Endothelial cell (in vitro differentiated cells): ENCODE measurements around the gene TNFAIP8L3. TPM values are rescaled to one million over a fixed set of nuclear protein-coding genes. Genes with fewer than 3 reads are reported as not detected.
A peak's percentile ranks its signal among the peaks of the same experiment; 100 is the strongest.

Source experiments
- DNase-seq: peaks from one replicate; pipeline ENCODE4 v3.0.0; 2021; ENCODE audit warnings: low spot score
- H3K27ac Mint-ChIP-seq: one replicate; pipeline ENCODE4 v1.8.0; 2021; ENCODE audit warnings: mixed read lengths, inconsistent platforms; ENCODE audit not compliant: unreplicated experiment
- H3K27me3 Mint-ChIP-seq: one replicate; pipeline ENCODE4 v1.8.0; 2021; ENCODE audit warnings: mild to moderate bottlenecking, moderate library complexity, mixed read lengths, inconsistent platforms; ENCODE audit not compliant: unreplicated experiment
- H3K36me3 Mint-ChIP-seq: one replicate; pipeline ENCODE4 v1.8.0; 2021; ENCODE audit warnings: mild to moderate bottlenecking, low read depth, mixed read lengths, inconsistent platforms; ENCODE audit not compliant: unreplicated experiment
- H3K4me1 Mint-ChIP-seq: one replicate; pipeline ENCODE4 v1.8.0; 2021; ENCODE audit warnings: mild to moderate bottlenecking, mixed read lengths, inconsistent platforms; ENCODE audit not compliant: unreplicated experiment
- H3K4me3 Mint-ChIP-seq: one replicate; pipeline ENCODE4 v1.8.0; 2021; ENCODE audit warnings: mild to moderate bottlenecking, mixed read lengths, inconsistent platforms; ENCODE audit not compliant: unreplicated experiment
- H3K9me3 Mint-ChIP-seq: one replicate; pipeline ENCODE4 v1.8.0; 2021; ENCODE audit warnings: mixed read lengths, inconsistent platforms; ENCODE audit not compliant: unreplicated experiment
- CTCF ChIP-seq: fragments of 200-600 bp; sonication (generic); IDR thresholded peaks from one replicate; pipeline ENCODE4 v1.5.0; 2021; ENCODE audit warnings: antibody characterized with exemption; ENCODE audit not compliant: unreplicated experiment
- total RNA-seq: library from RNA; stranded (reverse); fragmentation: NEBNext Ultra II Directional; extraction: Animal tissue kit (Norgen Biotek cat#: 25700); gene quantifications from one replicate; pipeline ENCODE4 v1.2.1, GENCODE V29; 2021; ENCODE audit not compliant: unreplicated experiment

TNFAIP8L3 gene
- total RNA-seq, 1 donor from 2014 or later: 0.77 TPM

- no peaks in the 10 kb centered on the region for H3K36me3 Mint-ChIP-seq
- no peaks in the 10 kb centered on the region for H3K9me3 Mint-ChIP-seq
- no peak for TF ChIP-seq CTCF
- peak; percentile 42 for DNase-seq
- H3K4me1 Mint-ChIP-seq: no peaks in the 10 kb centered on the region
- H3K4me3 Mint-ChIP-seq: no peak overlapping the region
- H3K27me3 Mint-ChIP-seq: peaks cover 3% of the 10 kb centered on the region
- H3K27ac Mint-ChIP-seq: no peak overlapping the region
These were observed 17.2 kb downstream of the TNFAIP8L3 start for GRCh38 chr15:51077221-51078153.

- Mint-ChIP-seq H3K27ac (no peak overlapping the region), H3K9me3 (no peaks in the 10 kb centered on the region), H3K4me3 (no peak overlapping the region), H3K4me1 (no peaks in the 10 kb centered on the region), H3K27me3 (peaks cover 3% of the 10 kb centered on the region), H3K36me3 (no peaks in the 10 kb centered on the region)
- no peak for TF ChIP-seq CTCF
- no peak for DNase-seq
These were observed 18.0 kb downstream of the TNFAIP8L3 start for GRCh38 chr15:51076524-51077220.

GRCh38 chr15:51075826-51076523 lies 18.7 kb downstream of the TNFAIP8L3 start:
- no peak for DNase-seq
- Mint-ChIP-seq H3K27ac (no peak overlapping the region), H3K27me3 (peaks cover 3% of the 10 kb centered on the region), H3K36me3 (no peaks in the 10 kb centered on the region), H3K4me3 (no peak overlapping the region), H3K4me1 (no peaks in the 10 kb centered on the region), H3K9me3 (no peaks in the 10 kb centered on the region)
- no peak for TF ChIP-seq CTCF

GRCh38 chr15:51075364-51075763 lies 19.3 kb downstream of the TNFAIP8L3 start:
- Mint-ChIP-seq H3K4me3 (no peak overlapping the region), H3K4me1 (no peaks in the 10 kb centered on the region), H3K27me3 (peaks cover 3% of the 10 kb centered on the region), H3K27ac (no peak overlapping the region), H3K36me3 (no peaks in the 10 kb centered on the region), H3K9me3 (no peaks in the 10 kb centered on the region)
- TF ChIP-seq CTCF: no peak
- DNase-seq: no peak
